Endodermal cell (in vitro differentiated cells): ENCODE data around the gene THAP7. TPM values are rescaled to one million over a fixed set of nuclear protein-coding genes. Genes with fewer than 3 reads are reported as not detected.

Source experiments
- DNase-seq: peaks from one replicate; pipeline ENCODE4 v3.0.0-alpha.2; 2017
- H3K27ac ChIP-seq: 2 replicates; pipeline ENCODE4 v1.5.1; 2013; ENCODE audit warnings: mild to moderate bottlenecking, low read depth, low read length, moderate library complexity
- H3K27me3 ChIP-seq: 2 replicates; pipeline ENCODE4 v1.6.1; 2013; ENCODE audit warnings: mild to moderate bottlenecking, low read length, moderate library complexity; ENCODE audit not compliant: insufficient read depth, control insufficient read depth, poor library complexity, severe bottlenecking
- H3K36me3 ChIP-seq: 2 replicates; pipeline ENCODE4 v1.7.0; 2013; ENCODE audit warnings: mild to moderate bottlenecking, low read length, moderate library complexity; ENCODE audit not compliant: control insufficient read depth, insufficient read depth
- H3K4me1 ChIP-seq: one replicate; pipeline ENCODE4 v1.7.0; 2013; ENCODE audit warnings: low read length; ENCODE audit not compliant: control insufficient read depth, insufficient read depth
- H3K4me3 ChIP-seq: 2 replicates; pipeline ENCODE4 v1.5.1; 2013; ENCODE audit warnings: mild to moderate bottlenecking, low read length, moderate library complexity
- H3K9ac ChIP-seq: 2 replicates; pipeline ENCODE4 v1.6.1; 2013; ENCODE audit warnings: mild to moderate bottlenecking, low read length, moderate library complexity; ENCODE audit not compliant: poor library complexity, severe bottlenecking; ENCODE audit errors: extremely low read depth
- H3K9me3 ChIP-seq: 2 replicates; pipeline ENCODE4 v1.6.1; 2013; ENCODE audit warnings: mild to moderate bottlenecking, low read length, moderate library complexity; ENCODE audit not compliant: control insufficient read depth
- H3K27ac Mint-ChIP-seq: 2 replicates; pipeline ENCODE4 v1.8.0; 2020; ENCODE audit warnings: mixed read lengths
- H3K27me3 Mint-ChIP-seq: 2 replicates; pipeline ENCODE4 v1.8.0; 2021; ENCODE audit warnings: mild to moderate bottlenecking, mixed read lengths; ENCODE audit not compliant: insufficient read depth
- H3K36me3 Mint-ChIP-seq: 2 replicates; pipeline ENCODE4 v1.8.0; 2020; ENCODE audit warnings: low read depth, mixed read lengths
- H3K4me1 Mint-ChIP-seq: 2 replicates; pipeline ENCODE4 v1.8.0; 2020; ENCODE audit warnings: mixed read lengths
- H3K4me3 Mint-ChIP-seq: 2 replicates; pipeline ENCODE4 v1.8.0; 2020; ENCODE audit warnings: mild to moderate bottlenecking, moderate library complexity, mixed read lengths
- H3K9me3 Mint-ChIP-seq: 2 replicates; pipeline ENCODE4 v1.8.0; 2020; ENCODE audit warnings: mild to moderate bottlenecking, mixed read lengths
- WGBS, 2 experiments: methylation state at CpG; one replicate each; pipeline versions ENCODE4 v1.1.5 to v1.1.7; 2013; ENCODE audit warnings: missing lambda C conversion rate in 2 of 2, mixed read lengths in 1 of 2; ENCODE audit not compliant: insufficient coverage in 1 of 2, insufficient read length in 1 of 2; 5-methylcytosine and 5-hydroxymethylcytosine counted together
- total RNA-seq, 2 donors: library from RNA; stranded (reverse); fragmentation: NEBNext Ultra II Directional in 1 of 2; extraction: Animal tissue kit (Norgen Biotek cat#: 25700) in 1 of 2; gene quantifications; 2 replicates in 1 of 2; 3 replicates in 1 of 2; pipeline ENCODE4 v1.2.1, GENCODE V29; 2021
- TF ChIP-seq, protein P1 (sequence below): fragments of 200-600 bp; sonication (generic); conservative IDR thresholded peaks from 2 replicates; pipeline ENCODE4 v1.5.0; 2021; ENCODE audit warnings: antibody characterized with exemption, mild to moderate bottlenecking

Gene THAP7
- total RNA-seq, 2 donors from 2014 or later: 16.6 to 19.6 TPM

DNA sequence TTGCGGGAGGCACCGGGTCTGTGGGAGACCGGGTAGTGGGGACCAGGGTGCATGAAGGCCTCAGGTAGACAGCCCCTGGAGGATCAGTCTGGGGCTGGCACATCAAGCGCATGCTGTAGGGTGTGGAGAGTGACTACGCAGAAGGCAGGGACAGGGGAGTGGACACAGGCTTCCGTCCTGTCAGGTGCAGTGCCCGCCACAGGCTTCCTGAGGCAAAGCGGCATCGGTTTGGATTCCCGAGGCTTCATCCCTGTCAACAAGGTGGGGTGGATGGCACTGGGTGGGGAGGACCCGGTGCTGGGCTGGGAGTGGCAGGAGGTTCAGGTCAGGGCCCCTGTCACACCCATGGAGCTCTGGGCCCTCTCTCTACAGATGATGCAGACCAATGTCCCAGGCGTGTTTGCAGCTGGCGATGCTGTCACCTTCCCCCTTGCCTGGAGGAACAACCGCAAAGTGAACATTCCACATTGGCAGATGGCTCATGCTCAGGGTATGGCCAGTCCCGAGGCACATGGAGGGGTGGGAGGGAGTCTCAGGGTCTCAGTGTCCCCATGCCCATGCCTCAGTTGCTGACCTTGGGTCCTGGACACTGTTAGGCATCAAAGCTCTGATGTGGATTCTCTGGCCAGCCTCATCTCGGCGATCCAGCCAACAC is 24.3 kb downstream of the THAP7 start:
- H3K27me3 Mint-ChIP-seq: peaks cover 71% of the 10 kb centered on the region
- 91% methylated on average over 9 to 17 of the region's 17 CpGs for WGBS, 2 experiments
- Histone ChIP-seq H3K9ac (no peak overlapping the region), H3K36me3 (no peaks in the 10 kb centered on the region), H3K4me3 (no peak overlapping the region), H3K9me3 (peaks cover 11% of the 10 kb centered on the region), H3K27ac (no peak overlapping the region), H3K4me1 (no peaks in the 10 kb centered on the region), H3K27me3 (peaks cover 42% of the 10 kb centered on the region)
- H3K27ac Mint-ChIP-seq: no peak overlapping the region
- DNase-seq: no peak
- peaks cover 21% of the 10 kb centered on the region for H3K4me1 Mint-ChIP-seq
- peaks cover 14% of the 10 kb centered on the region for H3K9me3 Mint-ChIP-seq
- H3K4me3 Mint-ChIP-seq: no peak overlapping the region
- TF ChIP-seq, protein P1, sequence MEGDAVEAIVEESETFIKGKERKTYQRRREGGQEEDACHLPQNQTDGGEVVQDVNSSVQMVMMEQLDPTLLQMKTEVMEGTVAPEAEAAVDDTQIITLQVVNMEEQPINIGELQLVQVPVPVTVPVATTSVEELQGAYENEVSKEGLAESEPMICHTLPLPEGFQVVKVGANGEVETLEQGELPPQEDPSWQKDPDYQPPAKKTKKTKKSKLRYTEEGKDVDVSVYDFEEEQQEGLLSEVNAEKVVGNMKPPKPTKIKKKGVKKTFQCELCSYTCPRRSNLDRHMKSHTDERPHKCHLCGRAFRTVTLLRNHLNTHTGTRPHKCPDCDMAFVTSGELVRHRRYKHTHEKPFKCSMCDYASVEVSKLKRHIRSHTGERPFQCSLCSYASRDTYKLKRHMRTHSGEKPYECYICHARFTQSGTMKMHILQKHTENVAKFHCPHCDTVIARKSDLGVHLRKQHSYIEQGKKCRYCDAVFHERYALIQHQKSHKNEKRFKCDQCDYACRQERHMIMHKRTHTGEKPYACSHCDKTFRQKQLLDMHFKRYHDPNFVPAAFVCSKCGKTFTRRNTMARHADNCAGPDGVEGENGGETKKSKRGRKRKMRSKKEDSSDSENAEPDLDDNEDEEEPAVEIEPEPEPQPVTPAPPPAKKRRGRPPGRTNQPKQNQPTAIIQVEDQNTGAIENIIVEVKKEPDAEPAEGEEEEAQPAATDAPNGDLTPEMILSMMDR: no peak
- no peaks in the 10 kb centered on the region for H3K36me3 Mint-ChIP-seq

DNA sequence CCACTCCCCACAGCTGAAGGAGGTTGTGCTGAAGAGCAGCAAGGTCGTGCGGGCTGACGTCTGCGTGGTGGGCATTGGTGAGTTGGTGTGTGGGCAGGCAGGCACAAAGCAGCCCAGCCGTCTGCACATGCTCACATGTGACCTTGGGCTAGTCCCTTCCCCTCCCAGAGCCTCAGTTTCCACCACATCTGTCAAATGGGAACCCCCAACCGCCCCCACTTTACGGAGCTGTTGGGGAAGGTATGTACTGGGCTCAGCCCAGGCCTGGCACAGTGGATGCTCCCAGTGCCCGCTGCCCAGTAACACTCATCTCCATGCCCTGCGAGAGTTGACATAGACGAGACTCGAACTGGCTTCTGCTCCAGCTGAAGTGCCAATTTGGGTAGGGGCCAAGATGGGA is 24.9 kb downstream of the THAP7 start:
- peaks cover 48% of the 10 kb centered on the region for H3K27me3 ChIP-seq
- Mint-ChIP-seq H3K27me3 (peaks cover 74% of the 10 kb centered on the region), H3K4me1 (peaks cover 19% of the 10 kb centered on the region), H3K27ac (no peak overlapping the region), H3K36me3 (no peaks in the 10 kb centered on the region), H3K9me3 (peaks cover 14% of the 10 kb centered on the region), H3K4me3 (no peak overlapping the region)
- H3K36me3 ChIP-seq: no peaks in the 10 kb centered on the region
- no peaks in the 10 kb centered on the region for H3K4me1 ChIP-seq
- H3K9me3 ChIP-seq: peaks cover 11% of the 10 kb centered on the region
- H3K9ac ChIP-seq: no peak overlapping the region
- H3K27ac ChIP-seq: no peak overlapping the region
- no peak overlapping the region for H3K4me3 ChIP-seq
- TF ChIP-seq, protein P1: no peak
- 90 to 96% methylated on average over 6 to 11 of the region's 11 CpGs for WGBS, 2 experiments
- DNase-seq: no peak

DNA sequence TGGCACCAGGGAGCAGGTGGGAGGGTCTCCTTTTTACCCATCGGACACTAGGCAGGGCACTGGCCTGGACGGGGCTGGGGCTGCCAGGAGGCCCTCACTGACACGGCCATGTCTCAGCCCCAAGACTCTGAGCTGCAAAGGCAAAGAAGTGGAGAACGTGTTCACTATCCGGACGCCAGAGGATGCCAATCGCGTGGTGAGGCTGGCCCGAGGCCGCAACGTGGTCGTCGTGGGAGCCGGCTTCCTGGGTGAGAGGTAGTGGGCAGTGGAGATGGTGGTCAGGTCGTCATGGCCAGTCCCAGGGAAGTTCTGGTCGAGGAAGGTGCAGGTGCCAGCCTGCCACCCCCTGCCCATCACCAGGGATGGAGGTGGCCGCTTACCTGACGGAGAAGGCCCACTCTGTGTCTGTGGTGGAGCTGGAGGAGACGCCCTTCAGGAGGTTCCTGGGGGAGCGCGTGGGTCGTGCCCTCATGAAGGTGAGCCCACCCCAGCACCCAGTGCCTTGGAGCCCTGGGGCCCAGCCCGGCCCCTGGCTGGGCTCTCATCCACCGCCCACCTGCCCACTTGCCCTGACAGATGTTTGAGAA is 25.5 kb downstream of the THAP7 start:
- H3K4me3 ChIP-seq: no peak overlapping the region
- no peak overlapping the region for H3K27ac Mint-ChIP-seq
- peaks cover 19% of the 10 kb centered on the region for H3K4me1 Mint-ChIP-seq
- no peak overlapping the region for H3K27ac ChIP-seq
- H3K27me3 Mint-ChIP-seq: peaks cover 81% of the 10 kb centered on the region
- no peak overlapping the region for H3K9ac ChIP-seq
- H3K4me3 Mint-ChIP-seq: no peak overlapping the region
- peaks cover 14% of the 10 kb centered on the region for H3K9me3 Mint-ChIP-seq
- no peaks in the 10 kb centered on the region for H3K36me3 ChIP-seq
- 87 to 92% methylated on average over 19 to 24 of the region's 24 CpGs for WGBS, 2 experiments
- TF ChIP-seq, protein P1: no peak
- DNase-seq: no peak
- peaks cover 11% of the 10 kb centered on the region for H3K9me3 ChIP-seq
- peaks cover 53% of the 10 kb centered on the region for H3K27me3 ChIP-seq
- no peaks in the 10 kb centered on the region for H3K4me1 ChIP-seq
- H3K36me3 Mint-ChIP-seq: no peaks in the 10 kb centered on the region
